ENCODE data around the gene SMIM44. TPM values are rescaled to one million over a fixed set of nuclear protein-coding genes. Genes with fewer than 3 reads are reported as not detected.
"Not testable (repeated sequence)": the region's sequence is repeated elsewhere in the genome, so short reads cannot be mapped to it uniquely, and the experiment has no call there.

Gene SMIM44
- polyA plus RNA-seq (2011; rRNA removed) (not detected in 2 replicates), polyA minus RNA-seq (2011; rRNA and poly(A)+ RNA removed) (not detected in 2 replicates)

GRCh38 chr19:3483226-3483628 lies at the start of gene SMIM44:
Gene SMIM44, minus strand, starts transcription at chr19:3483441. Its CDS starts 38 bp downstream, at chr19:3483403.
- Histone ChIP-seq H3K36me3 (ENCODE audit: control insufficient read depth, insufficient read depth, low read length) (no peaks in the 10 kb centered on the region), H3K4me3 (ENCODE audit: low read depth, low read length) (no peak within 1 kb of the TSS), H3K27me3 (ENCODE audit: control insufficient read depth, insufficient read depth, low read length) (peaks cover 14% of the 10 kb centered on the region)
- ChIA-PET CTCF (interaction anchor here (0.8 to 7.2 kb wide), 6 partner anchors 10 to 180 kb away, joined by 3 to 68 read pairs (median 24); no protein-coding TSS in a partner anchor), POLR2A (no interaction called here)
- DNase-seq (ENCODE audit: low read depth), result no peak
- no peak for TF ChIP-seq CTCF (IDR thresholded peaks at IDR 0.05; ENCODE audit: insufficient read depth, low read depth, low read length)

GRCh38 chr19:3533033-3533432 lies 49.8 kb upstream of the SMIM44 start:
- H3K27me3 ChIP-seq (ENCODE audit: control insufficient read depth, insufficient read depth, low read length), result no peaks in the 10 kb centered on the region

GRCh38 chr19:3532154-3532786 lies 49.0 kb upstream of the SMIM44 start:
- ChIA-PET POLR2A (no interaction called here), CTCF (interaction anchor here (1.9 kb wide), 1 partner anchor 14 kb away, joined by 6 read pairs; no protein-coding TSS in a partner anchor)
- no peak overlapping the region for H3K4me3 ChIP-seq (ENCODE audit: low read depth, low read length)
- peaks cover 48% of the 10 kb centered on the region for H3K36me3 ChIP-seq (ENCODE audit: control insufficient read depth, insufficient read depth, low read length)
- no peak for TF ChIP-seq CTCF (IDR thresholded peaks at IDR 0.05; ENCODE audit: insufficient read depth, low read depth, low read length)
- H3K27me3 ChIP-seq (ENCODE audit: control insufficient read depth, insufficient read depth, low read length), result no peaks in the 10 kb centered on the region
- no peak for DNase-seq (ENCODE audit: low read depth)

More at GRCh38 chr19:3533033-3533432, 49.8 kb upstream of the SMIM44 start:
- no peak for DNase-seq (ENCODE audit: low read depth)
- TF ChIP-seq CTCF (IDR thresholded peaks at IDR 0.05; ENCODE audit: insufficient read depth, low read depth, low read length), result no peak
- CTCF ChIA-PET, result no interaction called here
- Histone ChIP-seq H3K4me3 (ENCODE audit: low read depth, low read length) (no peak overlapping the region), H3K36me3 (ENCODE audit: control insufficient read depth, insufficient read depth, low read length) (peaks cover 43% of the 10 kb centered on the region)
- POLR2A ChIA-PET, result no interaction called here

GRCh38 chr19:3531716-3532115 lies 48.5 kb upstream of the SMIM44 start:
- Histone ChIP-seq H3K36me3 (ENCODE audit: control insufficient read depth, insufficient read depth, low read length) (peaks cover 53% of the 10 kb centered on the region), H3K4me3 (ENCODE audit: low read depth, low read length) (no peak overlapping the region), H3K27me3 (ENCODE audit: control insufficient read depth, insufficient read depth, low read length) (no peaks in the 10 kb centered on the region)
- no peak for DNase-seq (ENCODE audit: low read depth)
- ChIA-PET POLR2A (no interaction called here), CTCF (interaction anchor here (1.9 kb wide), 1 partner anchor 14 kb away, joined by 6 read pairs; no protein-coding TSS in a partner anchor)
- TF ChIP-seq CTCF (IDR thresholded peaks at IDR 0.05; ENCODE audit: insufficient read depth, low read depth, low read length), result no peak

- Histone ChIP-seq H3K27me3 (ENCODE audit: control insufficient read depth, insufficient read depth, low read length) (no peaks in the 10 kb centered on the region), H3K36me3 (ENCODE audit: control insufficient read depth, insufficient read depth, low read length) (peaks cover 55% of the 10 kb centered on the region), H3K4me3 (ENCODE audit: low read depth, low read length) (no peak overlapping the region)
- ChIA-PET CTCF (interaction anchor here (1.9 kb wide), 1 partner anchor 13 kb away, joined by 6 read pairs; no protein-coding TSS in a partner anchor), POLR2A (no interaction called here)
- no peak for TF ChIP-seq CTCF (IDR thresholded peaks at IDR 0.05; ENCODE audit: insufficient read depth, low read depth, low read length)
- DNase-seq (ENCODE audit: low read depth), result no peak
These were observed 47.1 kb upstream of the SMIM44 start for GRCh38 chr19:3530389-3530788.

- POLR2A ChIA-PET; H3K4me3 ChIP-seq (ENCODE audit: low read depth, low read length); CTCF ChIA-PET; H3K27me3 ChIP-seq (ENCODE audit: control insufficient read depth, insufficient read depth, low read length); DNase-seq (ENCODE audit: low read depth): not testable (repeated sequence)
- peaks cover 53% of the 10 kb centered on the region for H3K36me3 ChIP-seq (ENCODE audit: control insufficient read depth, insufficient read depth, low read length)
These were observed 46.1 kb upstream of the SMIM44 start for GRCh38 chr19:3529299-3529698.

Data from BJ (cell line).